ENCODE measurements around the gene ECT2.

DNA sequence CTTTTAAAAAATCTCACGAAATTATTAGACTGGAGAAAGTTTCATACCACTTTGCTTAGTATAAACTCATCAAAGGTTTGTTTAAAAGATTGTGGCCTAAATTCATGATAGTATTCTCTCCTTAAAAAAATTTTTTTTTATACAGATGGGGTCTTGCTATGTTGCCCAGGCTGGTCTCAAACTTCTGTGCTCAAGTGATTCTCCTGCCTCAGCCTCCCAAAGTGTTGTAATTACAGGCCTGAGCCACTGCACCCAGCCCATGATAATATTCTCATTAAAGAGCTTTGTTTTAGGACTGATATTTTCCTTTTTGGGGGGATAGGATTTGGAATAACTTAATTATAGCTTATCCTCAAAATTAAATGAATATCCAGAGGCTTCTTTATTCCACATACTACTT lies 19.9 kb downstream of the ECT2 start:
- TF ChIP-seq, protein P1, sequence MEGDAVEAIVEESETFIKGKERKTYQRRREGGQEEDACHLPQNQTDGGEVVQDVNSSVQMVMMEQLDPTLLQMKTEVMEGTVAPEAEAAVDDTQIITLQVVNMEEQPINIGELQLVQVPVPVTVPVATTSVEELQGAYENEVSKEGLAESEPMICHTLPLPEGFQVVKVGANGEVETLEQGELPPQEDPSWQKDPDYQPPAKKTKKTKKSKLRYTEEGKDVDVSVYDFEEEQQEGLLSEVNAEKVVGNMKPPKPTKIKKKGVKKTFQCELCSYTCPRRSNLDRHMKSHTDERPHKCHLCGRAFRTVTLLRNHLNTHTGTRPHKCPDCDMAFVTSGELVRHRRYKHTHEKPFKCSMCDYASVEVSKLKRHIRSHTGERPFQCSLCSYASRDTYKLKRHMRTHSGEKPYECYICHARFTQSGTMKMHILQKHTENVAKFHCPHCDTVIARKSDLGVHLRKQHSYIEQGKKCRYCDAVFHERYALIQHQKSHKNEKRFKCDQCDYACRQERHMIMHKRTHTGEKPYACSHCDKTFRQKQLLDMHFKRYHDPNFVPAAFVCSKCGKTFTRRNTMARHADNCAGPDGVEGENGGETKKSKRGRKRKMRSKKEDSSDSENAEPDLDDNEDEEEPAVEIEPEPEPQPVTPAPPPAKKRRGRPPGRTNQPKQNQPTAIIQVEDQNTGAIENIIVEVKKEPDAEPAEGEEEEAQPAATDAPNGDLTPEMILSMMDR (conservative IDR thresholded peaks at IDR 0.05; ENCODE audit: low read depth, low read length) = no peak
- TF ChIP-seq EZH2phosphoT487 (IDR thresholded peaks at IDR 0.05; ENCODE audit: borderline replicate concordance, low read length) = no peak

Measured in PC-3 (cell line).